ENCODE data around the gene CDH13.

The CDH13 gene

DNA sequence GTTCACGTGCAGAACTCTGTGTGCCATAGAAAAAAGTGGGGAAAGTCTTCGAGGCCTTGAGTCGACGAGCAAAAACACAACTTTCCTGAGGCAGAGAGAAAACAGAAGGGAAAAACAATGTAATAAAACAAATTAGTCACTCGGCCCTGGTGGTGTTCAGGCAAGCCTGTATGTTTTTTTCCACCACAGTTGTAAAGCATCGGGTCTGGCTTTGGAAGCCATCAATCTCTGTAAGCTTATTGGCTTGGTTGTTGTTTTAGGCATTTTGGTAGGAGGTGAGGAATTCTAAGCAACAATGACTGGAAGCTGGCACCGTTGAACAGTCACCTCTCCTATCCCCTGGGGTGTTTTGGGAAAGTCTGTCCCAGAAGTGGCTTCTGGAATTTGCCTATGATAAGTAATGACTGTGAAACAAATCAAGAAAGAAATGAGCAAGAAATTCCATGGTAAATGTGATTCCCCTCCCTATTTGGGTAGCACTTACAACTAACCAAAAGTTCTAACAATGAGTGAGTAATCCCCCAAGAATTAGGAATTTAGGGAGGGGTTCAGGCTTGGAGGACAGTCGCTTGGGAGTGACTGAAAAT is 2.8 kb downstream of the CDH13 start:
- Histone ChIP-seq H3K36me3 (ENCODE audit: control insufficient read depth in 2 of 2, insufficient read depth in 1 of 2, low read length in 2 of 2) (no peaks in the 10 kb centered on the region), H3K4me1 (ENCODE audit: control insufficient read depth, insufficient read depth, low read length) (no peaks in the 10 kb centered on the region), H3K9me3 (ENCODE audit: control insufficient read depth, insufficient read depth, low read depth, low read length) (no peaks in the 10 kb centered on the region), H3K4me3 (ENCODE audit: low read depth, low read length) (no peak overlapping the region), H3K27ac (ENCODE audit: extremely low read depth, low read depth, low read length) (no peak overlapping the region)
- no peak for TF ChIP-seq ZNF658 (tag by site-specific recombination; IDR thresholded peaks at IDR 0.05)
- TF ChIP-seq ZNF830 (tag by site-specific recombination; IDR thresholded peaks at IDR 0.05; ENCODE audit: low read depth), result no peak
- TF ChIP-seq ZNF341 (tag by site-specific recombination; IDR thresholded peaks at IDR 0.05; ENCODE audit: low read depth), result no peak
- no peak for TF ChIP-seq SP7 (tag by site-specific recombination; IDR thresholded peaks at IDR 0.05)
- TF ChIP-seq ZNF624 (tag by site-specific recombination; IDR thresholded peaks at IDR 0.05), result no peak
- TF ChIP-seq, protein P1, sequence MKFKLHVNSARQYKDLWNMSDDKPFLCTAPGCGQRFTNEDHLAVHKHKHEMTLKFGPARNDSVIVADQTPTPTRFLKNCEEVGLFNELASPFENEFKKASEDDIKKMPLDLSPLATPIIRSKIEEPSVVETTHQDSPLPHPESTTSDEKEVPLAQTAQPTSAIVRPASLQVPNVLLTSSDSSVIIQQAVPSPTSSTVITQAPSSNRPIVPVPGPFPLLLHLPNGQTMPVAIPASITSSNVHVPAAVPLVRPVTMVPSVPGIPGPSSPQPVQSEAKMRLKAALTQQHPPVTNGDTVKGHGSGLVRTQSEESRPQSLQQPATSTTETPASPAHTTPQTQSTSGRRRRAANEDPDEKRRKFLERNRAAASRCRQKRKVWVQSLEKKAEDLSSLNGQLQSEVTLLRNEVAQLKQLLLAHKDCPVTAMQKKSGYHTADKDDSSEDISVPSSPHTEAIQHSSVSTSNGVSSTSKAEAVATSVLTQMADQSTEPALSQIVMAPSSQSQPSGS (tag by site-specific recombination; IDR thresholded peaks at IDR 0.05; ENCODE audit: low read depth), result no peak
- TF ChIP-seq ZNF2 (tag by site-specific recombination; IDR thresholded peaks at IDR 0.05), result no peak
- no peak for TF ChIP-seq IKZF3 (tag by site-specific recombination; IDR thresholded peaks at IDR 0.05)
- no peak for TF ChIP-seq ZBTB49 (tag by site-specific recombination; IDR thresholded peaks at IDR 0.05; ENCODE audit: low read depth)
- no peak for TF ChIP-seq ZFP3 (tag by site-specific recombination; IDR thresholded peaks at IDR 0.05; ENCODE audit: low read depth)
- TF ChIP-seq, protein P2, sequence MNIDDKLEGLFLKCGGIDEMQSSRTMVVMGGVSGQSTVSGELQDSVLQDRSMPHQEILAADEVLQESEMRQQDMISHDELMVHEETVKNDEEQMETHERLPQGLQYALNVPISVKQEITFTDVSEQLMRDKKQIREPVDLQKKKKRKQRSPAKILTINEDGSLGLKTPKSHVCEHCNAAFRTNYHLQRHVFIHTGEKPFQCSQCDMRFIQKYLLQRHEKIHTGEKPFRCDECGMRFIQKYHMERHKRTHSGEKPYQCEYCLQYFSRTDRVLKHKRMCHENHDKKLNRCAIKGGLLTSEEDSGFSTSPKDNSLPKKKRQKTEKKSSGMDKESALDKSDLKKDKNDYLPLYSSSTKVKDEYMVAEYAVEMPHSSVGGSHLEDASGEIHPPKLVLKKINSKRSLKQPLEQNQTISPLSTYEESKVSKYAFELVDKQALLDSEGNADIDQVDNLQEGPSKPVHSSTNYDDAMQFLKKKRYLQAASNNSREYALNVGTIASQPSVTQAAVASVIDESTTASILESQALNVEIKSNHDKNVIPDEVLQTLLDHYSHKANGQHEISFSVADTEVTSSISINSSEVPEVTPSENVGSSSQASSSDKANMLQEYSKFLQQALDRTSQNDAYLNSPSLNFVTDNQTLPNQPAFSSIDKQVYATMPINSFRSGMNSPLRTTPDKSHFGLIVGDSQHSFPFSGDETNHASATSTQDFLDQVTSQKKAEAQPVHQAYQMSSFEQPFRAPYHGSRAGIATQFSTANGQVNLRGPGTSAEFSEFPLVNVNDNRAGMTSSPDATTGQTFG (tag by site-specific recombination; IDR thresholded peaks at IDR 0.05; ENCODE audit: borderline replicate concordance), result no peak
- CTCF ChIA-PET, result interaction anchor here (2.4 to 3.1 kb wide), 2 partner anchors 11 to 366 kb away, joined by 13 to 28 read pairs; no protein-coding TSS in a partner anchor
- POLR2A ChIA-PET, result no interaction called here

- ChIA-PET POLR2A (no interaction called here), CTCF (interaction anchor here (0.6 to 3.1 kb wide), 8 partner anchors 8 to 1251 kb away, joined by 3 to 28 read pairs (median 3); no protein-coding TSS in a partner anchor)
- Histone ChIP-seq H3K9me3 (ENCODE audit: control insufficient read depth, insufficient read depth, low read depth, low read length) (no peaks in the 10 kb centered on the region), H3K27ac (ENCODE audit: extremely low read depth, low read depth, low read length) (no peak overlapping the region), H3K36me3 (ENCODE audit: control insufficient read depth in 2 of 2, insufficient read depth in 1 of 2, low read length in 2 of 2) (no peaks in the 10 kb centered on the region), H3K4me1 (ENCODE audit: control insufficient read depth, insufficient read depth, low read length) (no peaks in the 10 kb centered on the region), H3K4me3 (ENCODE audit: low read depth, low read length) (no peak overlapping the region)
- no peak for TF ChIP-seq SCRT2 (tag by site-specific recombination; IDR thresholded peaks at IDR 0.05)
- TF ChIP-seq ZNF221 (tag by site-specific recombination; IDR thresholded peaks at IDR 0.05; ENCODE audit: borderline replicate concordance), result no peak
- no peak for TF ChIP-seq ZNF658 (tag by site-specific recombination; IDR thresholded peaks at IDR 0.05)
- no peak for TF ChIP-seq KLF16 (tag by site-specific recombination; IDR thresholded peaks at IDR 0.05)
- no peak for TF ChIP-seq ZNF37A (tag by site-specific recombination; IDR thresholded peaks at IDR 0.05)
- TF ChIP-seq ZBTB49 (tag by site-specific recombination; IDR thresholded peaks at IDR 0.05; ENCODE audit: low read depth), result no peak
- no peak for TF ChIP-seq ZNF19 (tag by site-specific recombination; IDR thresholded peaks at IDR 0.05; ENCODE audit: low read depth)
- no peak for TF ChIP-seq ZNF777 (tag by site-specific recombination; IDR thresholded peaks at IDR 0.05; ENCODE audit: borderline replicate concordance)
- no peak for TF ChIP-seq ZNF248 (tag by site-specific recombination; IDR thresholded peaks at IDR 0.05)
- TF ChIP-seq ZBTB26 (tag by site-specific recombination; optimal IDR thresholded peaks at IDR 0.05), result no peak
- no peak for TF ChIP-seq SCRT1 (tag by site-specific recombination; IDR thresholded peaks at IDR 0.05; ENCODE audit: borderline replicate concordance)
- no peak for TF ChIP-seq ZNF362 (tag by site-specific recombination; IDR thresholded peaks at IDR 0.05)
Observed at GRCh38 chr16:82630219-82630618, 3.5 kb downstream of the CDH13 start.

All from HEK293 (cell line).